CD4-positive, alpha-beta T cell treated with Interleukin-4 for 4 hours (primary cell): ENCODE data around the gene RND1.
A peak's percentile ranks its signal among the peaks of the same experiment; 100 is the strongest.
"Not testable (repeated sequence)": the region's sequence is repeated elsewhere in the genome, so short reads cannot be mapped to it uniquely, and the experiment has no call there.

Experiments
- DNase-seq: peaks from one replicate; pipeline ENCODE4 v3.0.0-alpha.2; 2020

RND1 gene

DNA sequence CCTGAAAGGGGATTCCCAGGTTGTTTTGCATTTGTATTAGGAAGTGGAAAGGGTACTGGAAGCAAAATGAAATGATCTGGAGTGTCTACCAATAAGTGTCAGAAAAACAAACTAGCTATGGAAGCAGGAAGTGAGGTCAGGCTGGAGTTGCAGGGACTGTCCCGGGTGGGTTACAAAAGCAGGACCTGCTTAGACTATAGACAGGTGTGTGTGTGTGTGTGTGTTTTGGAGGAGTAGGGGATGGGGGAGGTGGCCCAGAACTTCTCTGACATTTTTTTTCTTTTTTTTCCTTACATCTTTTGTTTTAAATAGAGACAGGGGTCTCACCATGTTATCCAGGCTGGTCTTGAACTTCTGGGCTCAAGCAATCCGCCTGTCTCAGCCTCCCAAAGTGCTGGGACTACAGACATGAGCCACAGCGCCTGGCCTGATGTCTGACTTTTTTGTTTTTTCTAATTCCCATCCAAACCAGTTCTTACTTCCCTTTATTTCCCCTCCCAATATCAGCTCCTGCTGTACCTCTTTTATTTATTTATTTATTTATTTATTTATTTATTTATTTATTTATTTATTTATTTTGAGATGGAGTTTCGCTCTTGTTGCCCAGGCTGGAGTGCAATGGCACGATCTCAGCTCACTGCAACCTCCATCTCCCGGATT, 512 bp upstream of the RND1 start:
- DNase-seq = no peak

DNA sequence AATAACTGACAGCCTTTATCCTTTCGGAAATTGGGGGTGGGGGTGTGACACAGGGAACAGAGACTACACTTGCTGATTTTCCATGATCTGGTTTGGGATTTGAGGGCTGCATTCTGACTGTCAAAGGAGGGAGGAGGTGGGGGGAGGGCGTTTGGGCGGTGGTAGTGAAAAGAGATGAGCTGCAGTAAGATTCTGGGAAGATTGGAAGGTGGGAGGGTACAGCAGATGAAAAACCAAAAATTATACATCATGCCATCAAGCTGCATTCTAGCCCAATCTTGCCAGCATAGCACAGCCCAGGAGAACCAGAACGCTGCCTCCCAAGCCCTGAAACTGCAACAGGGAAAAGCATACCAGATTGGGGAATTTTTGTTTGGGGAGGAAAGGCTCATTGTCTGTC, 2.4 kb downstream of the RND1 start:
- DNase-seq = no peak

DNA sequence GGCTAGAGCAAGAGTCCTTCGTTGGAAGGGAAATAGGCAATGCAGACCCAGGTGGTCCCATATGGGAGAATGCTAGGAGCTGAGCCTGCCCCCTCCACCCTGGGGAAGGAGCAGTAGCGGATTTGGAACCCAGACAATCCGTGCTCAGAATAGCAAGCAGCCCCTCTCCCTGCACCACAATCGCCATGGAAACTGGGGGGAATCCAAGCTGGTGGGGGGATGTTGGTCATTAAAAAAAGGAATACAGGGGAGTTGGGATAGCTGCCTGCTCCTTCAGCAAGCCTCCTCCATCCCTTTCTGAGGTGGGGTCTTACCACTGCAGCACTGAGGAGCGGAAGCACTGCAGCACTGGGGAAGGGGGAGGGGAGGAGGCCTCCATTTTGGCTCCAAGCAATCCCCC, 2.9 kb downstream of the RND1 start:
- no peak for DNase-seq

DNA sequence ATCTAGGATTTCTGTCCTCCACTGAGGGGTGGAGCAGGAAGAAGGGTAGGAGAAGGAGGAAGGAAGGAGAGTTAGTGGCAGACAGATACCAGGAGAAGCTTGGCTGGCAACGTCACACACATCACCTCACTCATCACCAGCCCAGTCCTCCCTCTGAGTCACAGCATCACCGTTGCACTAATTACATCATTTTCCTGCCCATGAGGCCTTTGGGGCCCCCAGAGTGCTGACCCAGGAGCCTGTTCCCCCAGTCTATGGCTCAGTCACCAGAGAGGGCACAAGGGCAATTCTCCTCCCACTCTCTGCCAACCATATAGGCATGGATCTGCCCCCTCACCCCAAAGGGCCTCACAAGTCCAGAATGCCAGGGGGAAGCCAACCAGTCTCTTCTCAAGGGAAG, 4.6 kb downstream of the RND1 start:
- no peak for DNase-seq

DNA sequence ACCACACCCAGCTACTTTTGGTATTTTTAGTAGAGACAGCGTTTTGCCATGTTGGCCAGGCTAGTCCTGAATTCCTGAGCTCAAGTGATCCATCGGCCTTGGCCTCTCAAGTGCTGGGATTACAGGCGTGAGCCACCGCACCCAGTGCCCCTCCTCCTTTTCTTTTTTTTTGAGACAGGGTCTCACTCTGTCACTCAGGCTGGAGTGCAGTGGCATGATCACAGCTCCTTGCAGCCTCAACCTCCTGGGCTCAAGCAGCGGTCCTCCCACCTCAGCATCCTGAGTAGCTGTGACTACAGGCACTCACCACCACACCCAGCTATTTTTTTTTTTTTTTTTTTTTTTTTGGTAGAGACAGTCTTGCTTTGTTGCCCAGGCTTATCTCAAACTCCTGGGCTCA, 5.4 kb downstream of the RND1 start:
- not testable (repeated sequence) for DNase-seq

DNA sequence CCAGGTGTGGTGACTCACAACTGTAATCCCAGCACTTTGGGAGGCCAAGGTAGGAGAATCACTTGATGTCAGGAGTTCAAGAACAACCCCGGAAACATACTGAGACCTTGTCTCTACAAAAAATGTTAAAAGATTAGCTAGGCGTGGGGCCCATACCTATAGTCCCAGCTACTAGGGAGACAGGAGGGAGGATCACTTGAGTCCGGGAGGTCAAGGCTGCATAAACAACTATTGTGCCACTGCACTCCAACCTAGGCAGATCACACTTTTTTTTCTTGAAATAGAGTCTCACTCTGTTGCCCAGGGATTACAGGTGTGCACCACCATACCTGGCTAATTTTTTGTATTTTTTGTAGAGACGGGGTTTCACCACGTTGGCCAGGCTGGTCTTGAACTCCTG, 6.1 kb downstream of the RND1 start:
- no peak for DNase-seq

DNA sequence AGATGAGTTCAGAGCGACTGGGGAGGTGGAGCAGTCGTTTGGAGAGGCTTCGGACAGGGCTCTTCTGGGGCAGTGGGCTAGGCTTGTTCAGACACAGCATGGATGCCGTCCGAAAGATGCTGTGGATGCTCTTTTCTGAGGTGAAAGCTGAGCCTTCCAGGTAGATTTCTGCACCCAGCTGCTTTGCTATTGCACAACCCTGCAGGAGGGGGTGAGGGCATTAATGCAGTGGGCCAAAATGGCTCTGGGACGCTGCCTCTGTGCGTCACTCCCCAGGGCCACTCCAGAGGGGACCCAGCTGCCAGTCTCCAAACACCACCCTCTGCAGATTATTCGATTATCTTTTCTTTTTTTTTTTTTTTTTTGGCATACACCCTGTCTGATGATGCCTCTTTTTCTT, 7.6 kb downstream of the RND1 start:
- DNase-seq = no peak

DNA sequence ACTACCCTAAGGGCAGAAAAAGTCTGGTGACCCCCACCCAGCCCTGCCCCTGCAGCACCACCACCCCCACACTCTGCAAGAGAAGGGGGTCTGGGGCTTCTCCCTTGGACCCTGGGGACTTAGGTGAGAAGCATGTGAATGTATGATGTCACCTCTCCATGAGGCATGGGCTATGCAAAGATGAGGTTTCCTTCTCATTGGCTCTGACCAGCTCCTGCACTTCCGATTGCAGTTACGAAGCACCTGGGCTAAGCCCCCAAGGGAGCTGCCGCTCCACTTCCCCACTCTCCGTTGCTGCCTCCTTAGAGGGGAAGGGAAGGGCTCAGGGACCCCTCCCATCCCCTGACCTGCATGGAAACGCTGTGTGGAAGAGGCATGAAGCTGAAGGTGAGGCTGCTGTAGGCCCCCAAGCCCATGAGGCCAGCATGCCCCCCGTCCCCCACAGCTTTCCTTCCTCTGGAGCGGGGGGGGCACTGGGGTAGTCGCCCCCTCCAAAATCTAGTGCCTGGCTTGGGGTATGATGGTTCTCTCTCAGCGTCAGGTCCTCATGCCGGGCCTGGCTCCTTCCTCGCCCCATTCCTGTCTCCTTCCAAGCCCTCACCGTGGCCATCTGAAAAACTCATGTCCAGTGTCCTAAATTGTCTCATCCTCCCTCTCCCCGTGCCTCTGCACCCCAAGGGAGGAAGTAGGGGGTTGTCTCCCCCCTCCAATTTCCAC, 8.2 kb downstream of the RND1 start:
- DNase-seq = no peak

DNA sequence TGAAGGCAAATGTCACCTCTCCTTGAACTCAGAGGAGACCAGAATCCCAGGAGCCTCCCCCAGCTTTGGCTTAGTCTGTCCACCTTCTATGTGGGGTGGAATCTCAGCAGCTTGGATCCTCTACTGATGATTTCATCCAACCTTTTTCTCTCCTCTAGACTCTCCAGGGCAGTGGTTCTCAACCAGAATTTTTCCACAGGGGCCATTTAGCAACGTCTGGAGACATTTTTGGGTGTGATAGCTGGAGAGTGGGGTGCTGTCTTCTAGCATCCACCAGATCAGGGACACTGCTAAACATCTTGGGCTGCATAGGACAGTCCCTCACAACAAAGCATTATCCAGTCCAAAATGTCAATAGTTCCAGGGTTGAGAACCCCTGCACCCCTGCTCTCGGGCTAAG, 9.3 kb downstream of the RND1 start:
- no peak for DNase-seq

DNA sequence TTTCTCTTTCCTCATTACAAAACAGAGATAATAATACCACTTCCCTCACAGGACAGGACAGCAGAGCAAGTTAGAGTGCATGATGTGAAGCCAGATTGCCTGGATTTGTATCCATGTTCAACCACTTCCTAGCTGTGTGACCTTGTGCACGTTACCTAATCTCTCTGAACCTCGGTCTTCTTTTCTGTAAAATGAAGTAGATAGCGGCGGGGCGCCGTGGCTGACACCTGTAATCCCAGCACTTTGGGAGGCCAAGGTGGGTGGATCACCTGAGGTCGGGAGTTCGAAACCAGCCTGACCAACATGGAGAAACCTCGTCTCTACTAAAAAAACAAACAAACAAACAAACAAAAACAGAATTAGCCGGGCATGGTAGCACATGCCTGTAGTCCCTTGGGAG, 10.7 kb downstream of the RND1 start:
- not testable (repeated sequence) for DNase-seq

DNA sequence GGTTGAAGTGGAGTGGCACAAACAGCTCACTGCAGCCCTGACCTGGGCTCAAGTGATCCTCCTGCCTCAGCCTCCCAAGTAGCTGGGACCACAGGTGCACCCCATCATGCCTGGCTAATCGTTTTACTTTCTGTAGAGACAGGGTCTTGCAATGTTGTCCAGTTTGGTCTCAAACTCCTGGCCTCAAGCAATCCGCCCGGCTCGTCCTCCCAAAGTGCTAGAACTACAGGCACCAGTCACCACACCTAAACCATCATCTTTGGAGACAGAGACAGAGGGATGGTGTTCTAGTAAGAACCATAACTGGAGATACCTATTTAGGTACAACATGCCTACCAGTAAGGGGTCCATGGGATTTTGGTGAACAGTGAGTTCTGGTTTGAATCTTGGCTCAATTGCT, 11.2 kb downstream of the RND1 start:
- DNase-seq = no peak

DNA sequence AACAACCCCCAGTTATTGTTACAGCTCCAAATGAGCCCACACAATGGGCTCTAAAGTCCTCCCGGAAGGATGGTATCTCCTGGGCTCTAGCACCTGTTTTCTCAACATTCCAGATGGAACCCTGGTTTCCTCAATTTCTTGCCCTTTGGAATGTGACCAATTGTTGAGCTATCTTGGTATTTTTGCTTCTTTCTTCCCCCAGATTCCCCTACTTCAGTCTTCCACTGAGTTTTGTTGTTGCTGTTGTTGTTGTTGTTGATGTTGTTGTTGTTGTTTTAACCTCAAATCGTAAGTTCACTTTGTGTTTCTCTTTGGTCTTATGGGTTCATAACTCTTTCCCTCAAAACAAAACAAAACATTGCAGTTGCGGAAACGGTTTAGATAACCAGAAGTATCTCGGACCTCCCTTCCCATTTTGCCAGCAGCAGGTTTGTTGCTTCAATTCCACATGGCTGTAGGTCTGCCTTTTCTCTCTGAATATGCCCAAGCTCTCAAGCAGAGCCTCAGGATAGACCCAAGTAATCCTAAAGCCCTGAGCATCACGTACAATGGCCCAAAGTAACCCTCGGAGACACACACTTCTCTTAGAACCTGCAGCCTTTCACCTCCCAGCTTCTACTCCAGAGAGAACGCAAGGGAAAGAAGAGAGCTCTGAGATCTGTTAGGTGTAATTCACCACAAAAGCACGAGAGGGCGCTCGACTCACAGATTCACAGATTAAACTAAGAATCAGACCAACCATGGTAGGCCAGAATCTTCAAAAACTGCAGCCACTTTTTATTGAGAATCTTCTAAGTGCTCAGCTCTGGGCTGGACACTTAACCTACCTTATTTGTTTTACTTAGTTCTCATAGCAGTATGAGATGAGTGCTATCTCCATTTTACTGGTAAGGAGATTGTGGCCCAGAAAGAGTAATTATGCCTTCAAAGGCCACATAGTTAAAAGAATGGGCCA, 12.7 kb downstream of the RND1 start:
- peak; percentile 89 for DNase-seq

DNA sequence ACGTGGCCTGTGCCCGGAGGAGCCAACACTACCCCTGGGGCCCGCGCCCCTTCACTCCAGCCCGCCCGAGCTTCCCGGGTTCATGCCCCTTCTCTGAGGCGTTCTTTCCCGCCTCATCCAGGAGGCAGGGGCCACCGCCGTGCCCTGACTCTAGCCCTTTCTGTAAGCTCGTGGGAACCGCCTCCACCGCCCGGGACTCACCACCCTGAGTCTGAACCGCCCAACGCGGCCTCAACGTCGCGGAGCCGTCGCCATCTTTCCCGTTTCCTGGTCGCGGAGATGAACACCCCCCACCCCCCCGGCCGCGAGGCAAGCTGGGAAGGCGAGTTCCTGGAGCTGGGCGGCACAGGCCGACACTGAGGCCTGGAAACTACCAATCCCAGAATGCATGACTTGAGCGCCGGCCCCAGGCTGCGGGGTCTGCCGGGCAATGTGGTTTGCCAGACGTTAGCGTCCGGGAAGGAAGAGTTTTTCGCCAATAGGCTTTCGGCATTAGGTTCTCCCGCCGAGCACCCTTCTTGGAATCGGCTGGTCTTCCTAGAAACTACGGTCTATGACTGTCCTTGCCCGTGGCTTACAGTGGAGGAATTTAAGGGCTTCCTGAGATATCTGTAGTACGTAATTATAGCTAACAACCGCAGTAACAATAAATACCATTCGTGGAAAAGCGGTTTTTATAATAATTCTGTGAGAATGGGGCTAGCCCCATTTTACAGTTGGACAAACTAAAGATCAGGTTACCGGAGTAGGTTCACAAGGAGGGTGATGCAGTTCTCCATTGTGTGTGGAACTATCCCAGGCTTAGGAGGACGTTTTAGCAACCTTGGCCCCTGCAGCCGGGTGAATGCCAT, 13.6 kb downstream of the RND1 start, which contains the start of gene DDX23:
DDX23 (minus strand) TSS at position 281 of the 851 bp plus-strand sequence. CDS start 6,381 bp downstream, outside the sequence.
- DNase-seq = peak; percentile 94

DNA sequence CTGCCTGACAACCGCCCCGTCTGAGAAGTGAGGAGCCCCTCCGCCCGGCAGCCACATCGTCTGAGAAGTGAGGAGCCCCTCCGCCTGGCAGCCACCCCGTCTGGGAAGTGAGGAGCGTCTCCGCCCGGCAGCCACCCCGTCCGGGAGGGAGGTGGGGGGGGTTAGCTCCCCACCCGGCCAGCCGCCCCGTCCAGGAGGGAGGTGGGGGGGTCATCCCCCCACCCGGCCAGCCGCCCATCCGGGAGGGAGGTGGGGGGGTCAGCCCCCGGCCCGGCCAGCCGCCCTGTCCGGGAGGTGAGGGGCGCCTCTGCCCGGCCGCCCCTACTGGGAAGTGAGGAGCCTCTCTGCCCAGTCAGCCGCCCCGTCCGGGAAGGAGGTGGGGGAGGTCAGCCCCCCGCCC, 23.6 kb downstream of the RND1 start:
- not testable (repeated sequence) for DNase-seq

DNA sequence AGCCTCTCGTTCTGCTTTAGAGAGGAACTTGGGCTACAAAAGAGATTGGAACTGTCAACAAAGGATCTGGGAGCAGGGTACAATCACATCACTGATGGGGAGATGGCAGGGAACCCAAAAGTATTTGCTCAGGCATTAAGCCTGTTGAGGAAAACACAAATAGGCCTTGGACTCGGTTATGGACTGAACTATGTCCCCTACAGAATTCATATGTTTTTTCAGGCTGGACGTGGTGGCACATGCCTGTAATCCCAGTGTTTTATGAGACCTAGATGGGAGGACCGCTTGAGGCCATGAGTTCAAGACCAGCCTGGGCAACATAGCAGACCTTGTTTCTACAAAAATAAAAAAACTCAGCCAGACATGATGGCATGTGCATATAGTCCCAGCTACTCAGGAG, 27.6 kb downstream of the RND1 start:
- DNase-seq = no peak

DNA sequence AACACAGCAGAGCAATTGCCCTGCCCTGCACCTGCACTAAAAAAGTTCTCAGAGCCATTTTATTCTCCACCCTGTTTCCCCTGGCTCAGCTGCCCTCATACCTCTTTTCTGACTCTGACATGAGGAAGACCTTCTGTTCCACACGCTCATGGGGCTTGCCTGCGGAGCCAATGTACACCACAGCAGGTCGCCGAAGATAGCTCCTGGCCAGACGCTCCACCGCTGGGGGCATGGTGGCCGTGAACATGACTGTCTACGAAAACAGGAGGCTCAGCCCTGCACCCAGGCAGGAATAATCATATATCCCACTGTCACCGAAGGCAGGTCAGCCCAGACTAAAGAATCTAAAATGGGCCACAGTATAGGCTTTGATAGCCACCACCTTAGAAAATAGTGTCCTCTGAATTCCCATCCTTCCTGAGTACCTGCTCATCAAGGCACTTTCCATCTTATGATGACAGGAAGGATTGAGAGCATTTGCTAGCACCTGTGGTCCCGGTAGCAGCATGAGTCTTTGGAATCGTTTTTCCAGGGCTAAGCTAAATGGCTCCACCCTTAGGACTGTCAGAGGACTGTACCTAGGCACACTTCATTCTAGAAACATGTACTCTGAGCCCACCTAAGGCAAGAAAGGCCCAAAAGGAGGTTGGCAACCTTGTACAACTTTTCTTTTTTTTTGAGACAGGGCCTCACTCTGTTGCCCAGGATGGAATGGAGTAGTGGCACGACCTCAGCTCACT, 33.2 kb downstream of the RND1 start:
- DNase-seq = no peak

DNA sequence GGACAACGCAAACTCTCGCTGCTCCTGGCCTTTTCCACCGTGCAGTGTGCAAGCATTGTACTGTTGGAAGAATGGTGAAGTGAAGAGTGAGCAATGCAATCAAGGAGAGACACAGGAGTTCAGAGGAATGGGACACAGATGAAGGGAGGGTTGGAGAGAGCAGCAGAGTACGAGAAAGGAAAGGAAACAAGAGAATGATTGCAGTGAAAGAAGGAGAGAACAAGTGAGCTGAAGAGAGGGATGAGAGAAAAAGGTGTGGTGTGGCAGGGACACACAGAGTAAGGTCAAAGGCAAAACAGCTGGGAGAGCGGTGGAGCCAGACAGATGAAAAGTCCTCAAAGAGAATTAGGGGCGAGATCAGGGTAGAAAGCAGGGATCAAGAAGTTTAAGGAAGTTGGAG, 34.4 kb downstream of the RND1 start:
- DNase-seq = no peak

DNA sequence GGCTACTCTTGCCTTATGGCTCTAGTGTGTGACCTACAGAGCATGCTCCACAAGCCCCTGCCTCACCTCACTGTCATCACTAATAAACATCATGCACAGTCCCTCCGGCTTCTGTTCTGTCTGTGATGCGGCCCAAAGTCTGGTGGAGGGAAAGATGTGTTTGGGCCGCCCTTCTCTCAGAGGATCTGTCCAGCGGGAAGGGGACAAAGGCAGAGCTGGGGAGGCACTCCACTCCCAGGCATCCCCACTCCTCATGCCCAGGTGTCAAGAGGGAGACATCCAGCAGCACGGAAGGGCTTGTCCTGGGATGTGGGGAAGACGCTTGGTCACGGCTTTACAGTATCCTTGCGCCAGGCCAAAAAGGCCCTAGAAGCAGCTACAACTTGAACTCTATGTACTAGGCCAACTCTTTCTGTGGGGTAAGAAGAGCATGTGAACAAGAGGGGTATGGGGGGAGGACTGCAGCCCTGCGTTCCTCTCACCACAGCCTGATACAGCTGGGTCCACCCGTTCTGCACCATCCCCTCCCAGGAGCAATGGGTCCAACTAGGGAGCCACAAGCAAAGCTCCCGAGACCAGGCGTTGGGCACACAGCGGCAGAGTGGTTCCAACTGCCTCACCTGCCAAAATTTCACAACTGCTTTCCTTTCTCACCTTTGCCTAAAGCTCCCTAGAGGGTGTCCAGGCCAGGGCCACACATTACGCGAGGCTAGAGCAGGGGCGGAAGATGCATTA, 36.7 kb downstream of the RND1 start:
- no peak for DNase-seq

DNA sequence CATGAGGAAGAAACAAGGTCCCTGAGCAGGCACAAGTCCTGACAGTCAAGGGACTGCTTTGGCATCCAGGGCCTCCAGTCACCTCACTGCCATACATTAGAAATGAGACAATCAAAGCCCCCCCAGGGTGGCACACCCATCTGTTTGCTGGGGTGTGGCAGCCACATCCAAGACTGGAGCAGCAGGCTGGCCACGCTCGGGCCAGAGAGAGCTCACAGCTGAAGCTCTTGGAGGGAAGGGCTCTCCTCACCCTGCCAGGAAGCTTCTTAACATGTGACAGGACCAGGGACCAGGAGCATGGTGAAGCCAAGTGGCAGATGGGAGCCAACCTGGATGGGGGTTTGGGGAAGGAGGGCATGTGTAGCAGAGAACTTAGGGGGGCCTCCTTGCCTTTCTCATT, 37.4 kb downstream of the RND1 start:
- DNase-seq = no peak

DNA sequence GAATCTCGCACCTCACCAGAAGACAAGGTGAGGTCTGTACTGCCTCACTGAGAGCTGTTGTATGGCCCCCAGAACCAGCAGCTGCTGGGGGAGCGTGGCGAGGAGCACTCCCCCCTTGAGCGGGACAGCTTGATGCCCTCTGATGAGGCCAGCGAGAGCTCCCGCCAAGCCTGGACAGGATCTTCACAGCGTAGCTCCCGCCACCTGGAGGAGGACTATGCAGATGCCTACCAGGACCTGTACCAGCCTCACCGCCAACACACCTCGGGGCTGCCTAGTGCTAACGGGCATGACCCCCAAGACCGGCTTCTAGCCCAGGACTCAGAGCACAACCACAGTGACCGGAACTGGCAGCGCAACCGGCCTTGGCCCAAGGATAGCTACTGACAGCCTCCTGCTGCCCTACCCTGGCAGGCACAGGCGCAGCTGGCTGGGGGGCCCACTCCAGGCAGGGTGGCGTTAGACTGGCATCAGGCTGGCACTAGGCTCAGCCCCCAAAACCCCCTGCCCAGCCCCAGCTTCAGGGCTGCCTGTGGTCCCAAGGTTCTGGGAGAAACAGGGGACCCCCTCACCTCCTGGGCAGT, 38.1 kb downstream of the RND1 start:
- no peak for DNase-seq

DNA sequence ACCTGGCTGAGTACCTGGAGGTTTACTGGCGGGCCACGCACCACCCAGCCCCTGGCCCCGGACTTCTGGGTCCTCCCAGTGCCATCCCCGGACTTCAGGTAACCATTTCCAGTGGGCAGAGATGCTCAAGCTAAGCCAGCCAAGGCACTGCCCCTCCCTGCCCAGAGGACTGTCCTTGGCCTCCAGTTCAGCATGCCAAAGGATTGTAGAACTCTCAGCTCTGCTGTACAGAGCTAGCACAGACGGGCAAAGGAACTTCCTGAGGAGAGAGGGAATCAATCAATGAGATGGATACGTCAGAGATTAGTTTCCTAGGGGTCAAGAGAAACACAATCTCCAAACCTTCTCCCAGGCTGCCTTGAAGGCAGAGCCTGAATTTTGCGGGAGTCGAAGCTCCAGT, 38.6 kb downstream of the RND1 start:
- DNase-seq = no peak
